H9 (cell line): Measurements from ENCODE around the gene ADCY5. TPM values are rescaled to one million over a fixed set of nuclear protein-coding genes. Genes with fewer than 3 reads are reported as not detected.

Source experiments
- DNase-seq: peaks from one replicate; pipeline ENCODE4 v3.0.0-alpha.2; 2017
- H2AFZ ChIP-seq: one replicate; pipeline ENCODE4 v1.6.1; 2013; ENCODE audit warnings: mild to moderate bottlenecking, low read length, control low read depth, moderate library complexity
- H2AK5ac ChIP-seq: 2 replicates; pipeline ENCODE4 v1.6.1; 2013; ENCODE audit warnings: low read length, control low read depth, mixed read lengths; ENCODE audit not compliant: insufficient read length
- H2BK120ac ChIP-seq: one replicate; pipeline ENCODE4 v1.6.1; 2013; ENCODE audit warnings: low read depth, mild to moderate bottlenecking, low read length, control low read depth, inconsistent platforms; ENCODE audit not compliant: poor library complexity, severe bottlenecking
- H2BK12ac ChIP-seq: 2 replicates; pipeline ENCODE4 v1.6.1; 2013; ENCODE audit warnings: low read length, control low read depth, mixed read lengths, low read depth; ENCODE audit not compliant: insufficient read length
- H2BK15ac ChIP-seq: 2 replicates; pipeline ENCODE4 v1.6.1; 2013; ENCODE audit warnings: low read depth, low read length, control low read depth
- H2BK20ac ChIP-seq: one replicate; pipeline ENCODE4 v1.6.1; 2013; ENCODE audit warnings: low read depth, mild to moderate bottlenecking, low read length, control low read depth, inconsistent platforms; ENCODE audit not compliant: poor library complexity, severe bottlenecking
- H2BK5ac ChIP-seq: 2 replicates; pipeline ENCODE4 v1.6.1; 2013; ENCODE audit warnings: low read length, control low read depth, mixed read lengths; ENCODE audit not compliant: insufficient read length
- H3K14ac ChIP-seq: 2 replicates; pipeline ENCODE4 v1.6.1; 2013; ENCODE audit warnings: low read length, control low read depth; ENCODE audit not compliant: insufficient read depth
- H3K18ac ChIP-seq: 2 replicates; pipeline ENCODE4 v1.6.1; 2013; ENCODE audit warnings: low read depth, mild to moderate bottlenecking, mixed read lengths, low read length, control low read depth; ENCODE audit not compliant: insufficient read length
- H3K23ac ChIP-seq: 2 replicates; pipeline ENCODE4 v1.6.1; 2013; ENCODE audit warnings: low read length, control low read depth, mixed read lengths, low read depth; ENCODE audit not compliant: insufficient read length
- H3K23me2 ChIP-seq: 2 replicates; pipeline ENCODE4 v1.6.1; 2013; ENCODE audit warnings: low read depth, mild to moderate bottlenecking, mixed read lengths, low read length, control low read depth; ENCODE audit not compliant: insufficient read length, poor library complexity, severe bottlenecking
- H3K27ac ChIP-seq: 2 replicates; pipeline ENCODE4 v1.5.1; 2013; ENCODE audit warnings: low read length, control low read depth, mixed read lengths, low read depth; ENCODE audit not compliant: insufficient read length
- H3K27me3 ChIP-seq: 2 replicates; pipeline ENCODE4 v1.6.1; 2013; ENCODE audit warnings: low read length, control low read depth, inconsistent platforms; ENCODE audit not compliant: insufficient read depth
- H3K4ac ChIP-seq: 2 replicates; pipeline ENCODE4 v1.6.1; 2013; ENCODE audit warnings: low read depth, mild to moderate bottlenecking, control low read depth, inconsistent platforms, low read length, moderate library complexity
- H3K4me1 ChIP-seq: 2 replicates; pipeline ENCODE4 v1.6.1; 2013; ENCODE audit warnings: low read length, control low read depth, inconsistent platforms; ENCODE audit not compliant: insufficient read depth
- H3K4me2 ChIP-seq: 2 replicates; pipeline ENCODE4 v1.6.1; 2013; ENCODE audit warnings: low read length, control low read depth, mixed read lengths; ENCODE audit not compliant: insufficient read length, insufficient read depth
- H3K56ac ChIP-seq: 2 replicates; pipeline ENCODE4 v1.6.1; 2013; ENCODE audit warnings: low read depth, mild to moderate bottlenecking, mixed read lengths, low read length, control low read depth; ENCODE audit not compliant: insufficient read length
- H3K79me1 ChIP-seq: 2 replicates; pipeline ENCODE4 v1.6.1; 2013; ENCODE audit warnings: low read depth, mild to moderate bottlenecking, moderate library complexity, low read length, control low read depth, inconsistent platforms; ENCODE audit not compliant: insufficient read depth, poor library complexity, severe bottlenecking
- H3K79me2 ChIP-seq: 2 replicates; pipeline ENCODE4 v1.6.1; 2013; ENCODE audit warnings: low read length, control low read depth, inconsistent platforms; ENCODE audit not compliant: insufficient read depth
- H3K9ac ChIP-seq: 2 replicates; pipeline ENCODE4 v1.6.1; 2013; ENCODE audit warnings: low read length, control low read depth, mixed read lengths; ENCODE audit not compliant: insufficient read length; ENCODE audit errors: extremely low read depth
- H3K9me3 ChIP-seq: one replicate; pipeline ENCODE4 v1.6.1; 2013; ENCODE audit warnings: low read depth, low read length, inconsistent platforms; ENCODE audit not compliant: control insufficient read depth
- H3T11ph ChIP-seq: one replicate; pipeline ENCODE4 v1.6.1; 2013; ENCODE audit warnings: mild to moderate bottlenecking, low read length, control low read depth, inconsistent platforms
- H4K20me1 ChIP-seq: one replicate; pipeline ENCODE4 v1.6.1; 2013; ENCODE audit not compliant: control insufficient read depth, insufficient read length, insufficient read depth
- H4K5ac ChIP-seq: 2 replicates; pipeline ENCODE4 v1.6.1; 2013; ENCODE audit warnings: low read depth, mild to moderate bottlenecking, mixed read lengths, low read length, control low read depth; ENCODE audit not compliant: insufficient read length
- H4K8ac ChIP-seq: replicated peaks from 2 replicates; pipeline ENCODE4 v1.6.1; 2013; ENCODE audit warnings: low read length, control low read depth, mixed read lengths, low read depth; ENCODE audit not compliant: insufficient read length
- H4K91ac ChIP-seq: 2 replicates; pipeline ENCODE4 v1.6.1; 2013; ENCODE audit warnings: low read depth, mild to moderate bottlenecking, moderate library complexity, mixed read lengths, low read length, control low read depth; ENCODE audit not compliant: insufficient read length
- H3K27ac Mint-ChIP-seq, 3 experiments: 2 replicates in 2 of 3; 3 replicates in 1 of 3; pipeline ENCODE4 v1.8.0; 2020 to 2021; ENCODE audit warnings: mixed read lengths in 3 of 3, mild to moderate bottlenecking in 1 of 3, moderate library complexity in 1 of 3
- H3K27me3 Mint-ChIP-seq: 2 replicates; pipeline ENCODE4 v1.8.0; 2021; ENCODE audit warnings: low read depth, mild to moderate bottlenecking, moderate library complexity, mixed read lengths
- H3K36me3 Mint-ChIP-seq, 3 experiments: 2 replicates in 2 of 3; 3 replicates in 1 of 3; pipeline ENCODE4 v1.8.0; 2020 to 2021; ENCODE audit warnings: low read depth in 3 of 3, mixed read lengths in 3 of 3; ENCODE audit not compliant: insufficient read depth in 1 of 3
- H3K4me1 Mint-ChIP-seq, 2 experiments: 2 replicates each; pipeline ENCODE4 v1.8.0; 2020; ENCODE audit warnings: mixed read lengths in 2 of 2
- H3K4me3 Mint-ChIP-seq, 2 experiments: 2 replicates in 1 of 2; 3 replicates in 1 of 2; pipeline ENCODE4 v1.8.0; 2020 to 2021; ENCODE audit warnings: mild to moderate bottlenecking in 2 of 2, mixed read lengths in 2 of 2, moderate library complexity in 1 of 2
- H3K9me3 Mint-ChIP-seq, 2 experiments: 2 replicates in 1 of 2; 3 replicates in 1 of 2; pipeline ENCODE4 v1.8.0; 2020; ENCODE audit warnings: mild to moderate bottlenecking in 2 of 2, mixed read lengths in 2 of 2, moderate library complexity in 1 of 2
- WGBS: extraction: QIAGEN DNeasy Blood & Tissue Kit; methylation state at CpG from one replicate; pipeline ENCODE4 v1.1.7; 2013; ENCODE audit warnings: missing lambda C conversion rate, low lambda C conversion rate, mixed read lengths; ENCODE audit not compliant: insufficient read length; ENCODE audit errors: extremely low coverage; 5-methylcytosine and 5-hydroxymethylcytosine counted together
- total RNA-seq: library from RNA; stranded (reverse); gene quantifications from 2 replicates; pipeline ENCODE4 v1.2.1, GENCODE V29; 2021
- TF ChIP-seq, protein P1 (sequence below): fragments of 200-600 bp; sonication (generic); conservative IDR thresholded peaks from 3 replicates; pipeline ENCODE4 v1.8.0; 2021; ENCODE audit warnings: antibody characterized with exemption, mild to moderate bottlenecking

Gene ADCY5
- total RNA-seq, 1 experiment from 2014 or later: 5.0 TPM

DNA sequence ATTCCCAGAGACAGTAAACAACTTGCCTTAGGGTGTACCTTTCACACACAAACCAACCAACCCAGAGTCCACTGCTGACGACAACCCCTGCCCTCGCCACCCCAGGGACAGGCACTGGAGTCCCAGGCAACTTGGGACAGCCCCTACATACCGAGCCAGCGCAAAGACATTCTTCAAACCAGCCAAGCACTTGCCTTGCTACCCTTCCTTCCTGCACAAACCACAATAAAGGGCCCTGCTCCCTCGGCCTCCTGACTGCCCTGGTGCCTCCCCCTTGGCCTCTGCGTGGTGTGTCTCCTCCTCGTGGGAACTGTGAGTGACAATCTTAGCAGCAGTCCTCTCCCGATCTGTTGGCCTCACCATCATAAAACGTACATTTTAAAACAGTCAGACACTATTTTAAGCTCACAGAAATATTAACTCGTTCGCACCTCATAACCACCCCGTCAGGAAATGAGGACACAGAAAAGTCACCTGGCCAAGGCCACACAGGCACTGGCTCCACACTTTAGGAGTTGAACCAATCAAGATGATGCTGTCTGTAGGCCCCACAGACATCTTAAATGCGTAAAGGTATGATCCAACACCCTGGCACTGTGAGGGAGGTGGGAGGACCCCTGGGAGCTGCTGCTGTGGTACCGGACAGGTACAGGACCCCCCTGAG, 113.8 kb downstream of the ADCY5 start:
- H2BK12ac ChIP-seq: no peak overlapping the region
- H3K18ac ChIP-seq: no peak overlapping the region
- H4K8ac ChIP-seq: no peak overlapping the region
- 100% methylated on average over 3 of the region's 14 CpGs for WGBS
- TF ChIP-seq, protein P1, sequence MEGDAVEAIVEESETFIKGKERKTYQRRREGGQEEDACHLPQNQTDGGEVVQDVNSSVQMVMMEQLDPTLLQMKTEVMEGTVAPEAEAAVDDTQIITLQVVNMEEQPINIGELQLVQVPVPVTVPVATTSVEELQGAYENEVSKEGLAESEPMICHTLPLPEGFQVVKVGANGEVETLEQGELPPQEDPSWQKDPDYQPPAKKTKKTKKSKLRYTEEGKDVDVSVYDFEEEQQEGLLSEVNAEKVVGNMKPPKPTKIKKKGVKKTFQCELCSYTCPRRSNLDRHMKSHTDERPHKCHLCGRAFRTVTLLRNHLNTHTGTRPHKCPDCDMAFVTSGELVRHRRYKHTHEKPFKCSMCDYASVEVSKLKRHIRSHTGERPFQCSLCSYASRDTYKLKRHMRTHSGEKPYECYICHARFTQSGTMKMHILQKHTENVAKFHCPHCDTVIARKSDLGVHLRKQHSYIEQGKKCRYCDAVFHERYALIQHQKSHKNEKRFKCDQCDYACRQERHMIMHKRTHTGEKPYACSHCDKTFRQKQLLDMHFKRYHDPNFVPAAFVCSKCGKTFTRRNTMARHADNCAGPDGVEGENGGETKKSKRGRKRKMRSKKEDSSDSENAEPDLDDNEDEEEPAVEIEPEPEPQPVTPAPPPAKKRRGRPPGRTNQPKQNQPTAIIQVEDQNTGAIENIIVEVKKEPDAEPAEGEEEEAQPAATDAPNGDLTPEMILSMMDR: no peak
- Mint-ChIP-seq H3K9me3 (peaks cover 0 to 3% of the 10 kb centered on the region in 2 experiments; a peak in 2 of 5 replicates), H3K27ac (no peak overlapping the region; a peak in 2 of 7 replicates), H3K36me3 (no peaks in the 10 kb centered on the region), H3K4me3 (no peak overlapping the region), H3K4me1 (peaks cover 0 to 10% of the 10 kb centered on the region in 2 experiments; a peak in 2 of 4 replicates), H3K27me3 (no peaks in the 10 kb centered on the region)
- no peaks in the 10 kb centered on the region for H3K27me3 ChIP-seq
- H3K27ac ChIP-seq: no peak overlapping the region
- no peak overlapping the region for H4K91ac ChIP-seq
- H3K14ac ChIP-seq: no peak overlapping the region
- no peak overlapping the region for H3K56ac ChIP-seq
- DNase-seq: no peak
- no peaks in the 10 kb centered on the region for H3K9me3 ChIP-seq
- no peak overlapping the region for H2AK5ac ChIP-seq
- no peaks in the 10 kb centered on the region for H3K79me2 ChIP-seq
- no peak overlapping the region for H3K4me2 ChIP-seq
- H3K23ac ChIP-seq: no peak overlapping the region
- H3K23me2 ChIP-seq: no peaks in the 10 kb centered on the region
- no peak overlapping the region for H4K5ac ChIP-seq
- H3K79me1 ChIP-seq: no peaks in the 10 kb centered on the region
- no peaks in the 10 kb centered on the region for H3K4me1 ChIP-seq
- H3K9ac ChIP-seq: no peak overlapping the region
- no peak overlapping the region for H2BK120ac ChIP-seq
- H2AFZ ChIP-seq: no peak overlapping the region
- H3T11ph ChIP-seq: no peak overlapping the region
- no peak overlapping the region for H2BK5ac ChIP-seq
- H2BK20ac ChIP-seq: no peak overlapping the region
- no peaks in the 10 kb centered on the region for H4K20me1 ChIP-seq
- H2BK15ac ChIP-seq: no peak overlapping the region
- H3K4ac ChIP-seq: no peak overlapping the region
